GM12878 (cell line): ENCODE data around the gene OR6C68. TPM values are rescaled to one million over a fixed set of nuclear protein-coding genes. Genes with fewer than 3 reads are reported as not detected.

ENCODE experiments used
- ATAC-seq: fragments of 200-7000 bp; cut with Tn5 transposase; 3 replicates; pipeline ENCODE4 v1.9.1; 2020; ENCODE audit warnings: mild to moderate bottlenecking, moderate library complexity
- Bru-seq: library from RNA; stranded (reverse); fragments of 400-500 nt; gene quantifications from one replicate; lab custom pipeline; 2021; lab: Mats Ljungman, UMichigan
- BruChase-seq, 2 experiments: library from RNA; stranded (reverse); fragments of 400-500 nt; gene quantifications; one replicate each; lab custom pipeline; 2021; lab: Mats Ljungman, UMichigan
- BruUV-seq: library from RNA; stranded (reverse); fragments of 400-500 nt; replicated peaks from 2 replicates; lab custom pipeline; 2021; lab: Mats Ljungman, UMichigan
- CTCF ChIA-PET: fragments of 300-600 bp; sonication (Branson Sonifier 250); formaldehyde crosslinking; extraction: SDS; loops from one replicate; lab custom pipeline; 2021; ENCODE audit warnings: inconsistent platforms; lab: Yijun Ruan, JAX
- POLR2A ChIA-PET: fragments of 350-600 bp; formaldehyde crosslinking; extraction: SDS; loops from one replicate; lab custom pipeline; 2021; ENCODE audit warnings: inconsistent platforms; lab: Charles Lee
- RAD21 ChIA-PET: fragments of 300-600 bp; sonication (Branson Sonifier 250); formaldehyde crosslinking; loops from one replicate; lab custom pipeline; 2023; ENCODE audit warnings: antibody characterized with exemption; ENCODE audit not compliant: unreplicated experiment; lab: Charles Lee
- SMC1A ChIA-PET: fragments of 300-600 bp; sonication (Branson Sonifier 250); formaldehyde crosslinking; loops from one replicate; lab custom pipeline; 2023; ENCODE audit not compliant: unreplicated experiment, uncharacterized antibody; lab: Charles Lee
- DNase-seq: peaks from one replicate; pipeline ENCODE4 v3.0.0-alpha.2; 2011; ENCODE audit warnings: low read depth, low spot score
- FAIRE-seq: peaks from 3 replicates; lab custom pipeline; 2011; peaks lifted over from hg19 to GRCh38; lab: Jason Lieb, UNC
- H2AFZ ChIP-seq: 2 replicates; pipeline ENCODE4 v1.6.0; 2011; ENCODE audit warnings: low read depth, low read length, control low read depth; ENCODE audit not compliant: control insufficient read depth
- H3K27ac ChIP-seq: 2 replicates; pipeline ENCODE4 v1.5.1; 2011; ENCODE audit warnings: control low read depth; ENCODE audit not compliant: control insufficient read depth, insufficient read depth
- H3K27me3 ChIP-seq, 2 experiments: replicated peaks in 1 of 2; 2 replicates each; pipeline versions ENCODE4 v1.6.0 to v1.6.1; 2011; ENCODE audit warnings: low read length in 1 of 2; ENCODE audit not compliant: control insufficient read depth in 2 of 2, insufficient read depth in 2 of 2
- H3K36me3 ChIP-seq, 2 experiments: 2 replicates each; pipeline ENCODE4 v1.5.1; 2011; ENCODE audit warnings: low read length in 1 of 2; ENCODE audit not compliant: control insufficient read depth in 2 of 2, insufficient read depth in 2 of 2
- H3K4me1 ChIP-seq: 2 replicates; pipeline ENCODE4 v1.6.1; 2011; ENCODE audit warnings: mild to moderate bottlenecking, low read length, moderate library complexity, mixed read lengths; ENCODE audit not compliant: control insufficient read depth, insufficient read depth
- H3K4me2 ChIP-seq: 2 replicates; pipeline ENCODE4 v1.6.0; 2011; ENCODE audit warnings: control low read depth; ENCODE audit not compliant: control insufficient read depth, insufficient read depth
- H3K4me3 ChIP-seq: fragments of 200-600 bp; sonication (generic); 2 replicates; pipeline ENCODE4 v1.5.1; 2016
- H3K79me2 ChIP-seq: 2 replicates; pipeline ENCODE4 v1.6.0; 2011; ENCODE audit warnings: low read length; ENCODE audit not compliant: control insufficient read depth, insufficient read depth
- H3K9ac ChIP-seq: 2 replicates; pipeline ENCODE4 v1.8.0; 2011; ENCODE audit warnings: low read length, control low read depth, mixed read lengths; ENCODE audit not compliant: control insufficient read depth, insufficient read depth
- H3K9me3 ChIP-seq: replicated peaks from 3 replicates; pipeline ENCODE4 v1.5.1; 2011; ENCODE audit warnings: mild to moderate bottlenecking, low read length; ENCODE audit not compliant: control insufficient read depth, insufficient read depth
- H4K20me1 ChIP-seq: 2 replicates; pipeline ENCODE4 v1.6.0; 2011; ENCODE audit not compliant: control insufficient read depth, insufficient read depth
- CHD2 ChIP-seq: IDR thresholded peaks from 2 replicates; pipeline ENCODE4 v1.6.1; 2011; ENCODE audit warnings: low read depth, low read length, improper control_type of control experiment, borderline replicate concordance
- CREB1 ChIP-seq: IDR thresholded peaks from 2 replicates; pipeline ENCODE4 v1.6.1; 2012; ENCODE audit warnings: low read depth, mild to moderate bottlenecking, inconsistent platforms
- FOS ChIP-seq: IDR thresholded peaks from 3 replicates; pipeline ENCODE4 v1.6.1; 2011; ENCODE audit warnings: borderline replicate concordance; ENCODE audit not compliant: insufficient read length; ENCODE audit errors: extremely low read depth
- HDAC6 ChIP-seq: fragments of 200-600 bp; sonication (generic); IDR thresholded peaks from one replicate; pipeline ENCODE4 v1.8.0; 2017; ENCODE audit warnings: antibody characterized with exemption; ENCODE audit not compliant: unreplicated experiment
- IKZF1 ChIP-seq: fragments of 450-650 bp; conservative IDR thresholded peaks from 2 replicates; pipeline ENCODE4 v1.6.1; 2017; ENCODE audit warnings: antibody characterized with exemption, mild to moderate bottlenecking
- IKZF2 ChIP-seq, 2 experiments: fragments of 450-650 bp; IDR thresholded peaks; 2 replicates each; pipeline ENCODE4 v1.6.1; 2017; ENCODE audit warnings: mild to moderate bottlenecking in 2 of 2, moderate library complexity in 2 of 2
- NR2F1 ChIP-seq: fragments of 450-650 bp; conservative IDR thresholded peaks from 2 replicates; pipeline ENCODE4 v1.6.1; 2017; ENCODE audit warnings: mild to moderate bottlenecking
- TCF3 ChIP-seq: IDR thresholded peaks from 2 replicates; pipeline ENCODE4 v1.6.1; 2012; ENCODE audit warnings: low read depth, mild to moderate bottlenecking, low read length, borderline replicate concordance; ENCODE audit not compliant: insufficient read depth
- ZNF622 ChIP-seq: fragments of 450-650 bp; IDR thresholded peaks from 2 replicates; pipeline ENCODE4 v1.6.1; 2017; ENCODE audit warnings: mild to moderate bottlenecking, inconsistent platforms
- WGBS: methylation state at CpG from one replicate; pipeline ENCODE4 v1.1.6; 2016; ENCODE audit warnings: low lambda C conversion rate; ENCODE audit not compliant: insufficient replicate concordance, insufficient coverage; ENCODE audit errors: missing lambda C conversion rate; 5-methylcytosine and 5-hydroxymethylcytosine counted together
- in situ Hi-C: fragments of 300-500 bp; cut with MboI; formaldehyde crosslinking; loops from 9 replicates; pipeline ENCODE4 v1.14.3; 2018; ENCODE audit warnings: mixed read lengths
- intact Hi-C: fragments of 100-400 bp; cut with micrococcal nuclease; formaldehyde crosslinking; loops from one replicate; pipeline ENCODE4 v1.14.2; 2022; ENCODE audit not compliant: unreplicated experiment
- long read RNA-seq, 2 experiments: library from polyadenylated mRNA; unstranded; transcript quantifications; one replicate each; pipeline ENCODE4 v2.0.0, GENCODE V29; 2019 to 2020
- polyA minus RNA-seq, 3 experiments: library from RNA; depleted of rRNA, polyadenylated mRNA; stranded (reverse); fragments of >200 nt; gene quantifications; 2 replicates each; pipeline ENCODE4 v1.2.3, GENCODE V29; 2011
- polyA plus RNA-seq, 11 experiments: library from polyadenylated mRNA; depleted of rRNA in 4 of 11; unstranded in 6 of 11; stranded (reverse) in 5 of 11; fragments of >200 nt; fragmentation: Nextera tagmentation in 4 of 11; fragmentation: Illumina TruSeq in 1 of 11; extraction: Ambion mirVana in 4 of 11; extraction: Trizol in 1 of 11; gene quantifications; 1 replicate in 1 of 11; 2 replicates in 10 of 11; pipeline versions ENCODE4 v1.2.1 to v1.2.3, GENCODE V29; 2011 to 2016; ENCODE audit warnings: inconsistent platforms in 2 of 11, missing spikeins in 2 of 11, low read depth in 1 of 11
- total RNA-seq, 4 experiments: library from RNA; depleted of rRNA in 3 of 4; stranded (reverse); fragments of >200 nt in 3 of 4; fragmentation: Illumina TruSeq in 1 of 4; extraction: Trizol in 1 of 4; gene quantifications; 2 replicates each; pipeline versions ENCODE4 v1.2.1 to v1.2.3, GENCODE V29; 2013 to 2021
- TF ChIP-seq, protein P1 (sequence below): fragments of 150-350 bp; IDR thresholded peaks from 2 replicates; pipeline ENCODE4 v1.6.1; 2016; ENCODE audit warnings: low read depth, low read length
- TF ChIP-seq, protein P2 (sequence below): fragments of 450-650 bp; IDR thresholded peaks from 2 replicates; pipeline ENCODE4 v1.6.1; 2016; ENCODE audit warnings: mild to moderate bottlenecking

Gene OR6C68
- total RNA-seq (2013; cell fraction: nucleolus; rRNA removed), result not detected in 2 replicates
- total RNA-seq (2014; rRNA removed), result not detected in 2 replicates
- total RNA-seq (2014; rRNA removed; fragmentation: Illumina TruSeq; extraction: Trizol), result not detected in 2 replicates
- not detected in 2 replicates for total RNA-seq (2021)
- not detected for polyA plus RNA-seq (2011; ENCODE audit: low read depth)
- not detected in 2 replicates for polyA plus RNA-seq (2011; rRNA removed)
- not detected in 2 replicates for polyA plus RNA-seq (2011; cell fraction: cytosol; rRNA removed)
- polyA plus RNA-seq (2011; cell fraction: nucleus; rRNA removed), result not detected in 2 replicates
- not detected in 2 replicates for polyA plus RNA-seq (2012)
- polyA plus RNA-seq (2014; fragmentation: Illumina TruSeq; extraction: Trizol), result not detected in 2 replicates
- polyA plus RNA-seq (2014; fragmentation: Nextera tagmentation; extraction: Ambion mirVana), result under 1 TPM in 1 of 2 experiments, not detected in 1; 0.10 TPM
- polyA plus RNA-seq (2014; rRNA removed), result not detected in 2 replicates
- polyA plus RNA-seq (2016; fragmentation: Nextera tagmentation; extraction: Ambion mirVana), result not detected
- polyA minus RNA-seq (2011; rRNA and poly(A)+ RNA removed), result not detected in 2 replicates
- polyA minus RNA-seq (2011; cell fraction: cytosol; rRNA and poly(A)+ RNA removed), result not detected in 2 replicates
- polyA minus RNA-seq (2011; cell fraction: nucleus; rRNA and poly(A)+ RNA removed), result not detected in 2 replicates
- Bru-seq, nascent RNA, result not detected
- not detected for BruChase-seq, experiment 1, labeled RNA remaining after a 6-hour chase
- not detected for BruChase-seq, experiment 2, labeled RNA remaining after a 2-hour chase
- long read RNA-seq, experiment 1, result 0 reads
- long read RNA-seq, experiment 2, result 0 reads

DNA sequence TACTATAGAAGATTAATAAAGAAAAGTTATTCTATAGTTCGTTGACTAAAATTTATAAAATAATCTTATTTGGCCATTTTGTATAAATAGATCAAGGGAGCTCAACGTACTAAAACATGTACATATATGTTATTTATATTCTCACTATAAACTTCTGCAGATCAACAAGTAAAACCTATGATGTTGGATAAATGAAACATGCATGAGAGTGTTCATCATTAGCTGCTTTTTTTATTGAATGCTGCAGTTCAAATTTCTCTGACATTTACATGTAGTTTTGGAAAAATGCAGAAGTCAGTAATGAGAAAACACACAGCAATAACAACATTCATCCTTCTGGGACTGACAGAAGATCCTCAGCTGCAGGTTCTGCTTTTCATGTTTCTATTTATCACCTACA is at the start of gene OR6C68:
TSS of gene OR6C68 (plus strand) at position 301 of the 400 bp plus-strand sequence. CDS start at position 301, 0 bp downstream.
- Histone ChIP-seq H3K9me3 (no peaks in the 10 kb centered on the region), H4K20me1 (no peaks in the 10 kb centered on the region), H3K36me3 (no peaks in the 10 kb centered on the region), H3K9ac (no peak within 1 kb of the TSS), H2AFZ (no peak within 1 kb of the TSS), H3K4me2 (no peak within 1 kb of the TSS), H3K27ac (no peak within 1 kb of the TSS), H3K4me3 (no peak within 1 kb of the TSS), H3K27me3 (no peaks in the 10 kb centered on the region), H3K79me2 (no peaks in the 10 kb centered on the region)
- RAD21 ChIA-PET, result no interaction called here
- no peak for DNase-seq
- in situ Hi-C loops, result no loop called here
- CTCF ChIA-PET, result interaction anchor here (0.7 to 2.1 kb wide), 3 partner anchors 8 to 130 kb away, joined by 3 to 4 read pairs (median 3); no protein-coding TSS in a partner anchor
- ATAC-seq, result no peak
- BruUV-seq, result no TSS peak
- intact Hi-C loops, result no loop called here
- POLR2A ChIA-PET, result no interaction called here
- SMC1A ChIA-PET, result interaction anchor here (1.1 kb wide), 2 partner anchors 8 to 10 kb away, joined by 3 to 4 read pairs; no protein-coding TSS in a partner anchor
- FAIRE-seq, result no peak
- 0% methylated on average over 2 of the region's 2 CpGs for WGBS
- TF ChIP-seq, protein P1, sequence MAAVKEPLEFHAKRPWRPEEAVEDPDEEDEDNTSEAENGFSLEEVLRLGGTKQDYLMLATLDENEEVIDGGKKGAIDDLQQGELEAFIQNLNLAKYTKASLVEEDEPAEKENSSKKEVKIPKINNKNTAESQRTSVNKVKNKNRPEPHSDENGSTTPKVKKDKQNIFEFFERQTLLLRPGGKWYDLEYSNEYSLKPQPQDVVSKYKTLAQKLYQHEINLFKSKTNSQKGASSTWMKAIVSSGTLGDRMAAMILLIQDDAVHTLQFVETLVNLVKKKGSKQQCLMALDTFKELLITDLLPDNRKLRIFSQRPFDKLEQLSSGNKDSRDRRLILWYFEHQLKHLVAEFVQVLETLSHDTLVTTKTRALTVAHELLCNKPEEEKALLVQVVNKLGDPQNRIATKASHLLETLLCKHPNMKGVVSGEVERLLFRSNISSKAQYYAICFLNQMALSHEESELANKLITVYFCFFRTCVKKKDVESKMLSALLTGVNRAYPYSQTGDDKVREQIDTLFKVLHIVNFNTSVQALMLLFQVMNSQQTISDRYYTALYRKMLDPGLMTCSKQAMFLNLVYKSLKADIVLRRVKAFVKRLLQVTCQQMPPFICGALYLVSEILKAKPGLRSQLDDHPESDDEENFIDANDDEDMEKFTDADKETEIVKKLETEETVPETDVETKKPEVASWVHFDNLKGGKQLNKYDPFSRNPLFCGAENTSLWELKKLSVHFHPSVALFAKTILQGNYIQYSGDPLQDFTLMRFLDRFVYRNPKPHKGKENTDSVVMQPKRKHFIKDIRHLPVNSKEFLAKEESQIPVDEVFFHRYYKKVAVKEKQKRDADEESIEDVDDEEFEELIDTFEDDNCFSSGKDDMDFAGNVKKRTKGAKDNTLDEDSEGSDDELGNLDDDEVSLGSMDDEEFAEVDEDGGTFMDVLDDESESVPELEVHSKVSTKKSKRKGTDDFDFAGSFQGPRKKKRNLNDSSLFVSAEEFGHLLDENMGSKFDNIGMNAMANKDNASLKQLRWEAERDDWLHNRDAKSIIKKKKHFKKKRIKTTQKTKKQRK, result no peak
- no peak for TF ChIP-seq CREB1
- TF ChIP-seq FOS, result no peak
- no peak for TF ChIP-seq CHD2
- no peak for TF ChIP-seq ZNF622
- TF ChIP-seq HDAC6, result no peak
- no peak for TF ChIP-seq IKZF1
- TF ChIP-seq NR2F1, result no peak
- TF ChIP-seq TCF3, result no peak
- TF ChIP-seq, protein P2, sequence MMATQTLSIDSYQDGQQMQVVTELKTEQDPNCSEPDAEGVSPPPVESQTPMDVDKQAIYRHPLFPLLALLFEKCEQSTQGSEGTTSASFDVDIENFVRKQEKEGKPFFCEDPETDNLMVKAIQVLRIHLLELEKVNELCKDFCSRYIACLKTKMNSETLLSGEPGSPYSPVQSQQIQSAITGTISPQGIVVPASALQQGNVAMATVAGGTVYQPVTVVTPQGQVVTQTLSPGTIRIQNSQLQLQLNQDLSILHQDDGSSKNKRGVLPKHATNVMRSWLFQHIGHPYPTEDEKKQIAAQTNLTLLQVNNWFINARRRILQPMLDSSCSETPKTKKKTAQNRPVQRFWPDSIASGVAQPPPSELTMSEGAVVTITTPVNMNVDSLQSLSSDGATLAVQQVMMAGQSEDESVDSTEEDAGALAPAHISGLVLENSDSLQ, result no peak
- TF ChIP-seq IKZF2 (IDR thresholded peaks at IDR 0.05), result no peak
- TF ChIP-seq, all 136 proteins: peak for 0
- H3K4me1 ChIP-seq, result no peaks in the 10 kb centered on the region
